Suprapubic skin (tissue), 4 donors: Measurements from ENCODE around the gene KRT6A. TPM values are rescaled to one million over a fixed set of nuclear protein-coding genes. Genes with fewer than 3 reads are reported as not detected.

ENCODE experiments used
- DNase-seq, 2 donors: peaks; one replicate each; pipeline ENCODE4 v3.0.0-alpha.2; 2019; ENCODE audit warnings: low spot score in 2 of 2
- H3K27ac ChIP-seq: fragments of 200-600 bp; sonication (generic); one replicate; pipeline ENCODE4 v1.5.1; 2019
- H3K27me3 ChIP-seq: fragments of 200-600 bp; sonication (generic); one replicate; pipeline ENCODE4 v1.5.1; 2019
- H3K36me3 ChIP-seq: fragments of 200-600 bp; sonication (generic); one replicate; pipeline ENCODE4 v1.5.1; 2019
- H3K4me1 ChIP-seq: fragments of 200-600 bp; sonication (generic); one replicate; pipeline ENCODE4 v1.5.1; 2019
- H3K4me3 ChIP-seq: fragments of 200-600 bp; sonication (generic); one replicate; pipeline ENCODE4 v1.5.1; 2019; ENCODE audit warnings: mild to moderate bottlenecking
- H3K9me3 ChIP-seq: fragments of 200-600 bp; sonication (generic); one replicate; pipeline ENCODE4 v1.5.1; 2019
- CTCF ChIP-seq, 2 donors: fragments of 200-600 bp in 1 of 2; fragments of 450-650 bp in 1 of 2; sonication (generic) in 1 of 2; IDR thresholded peaks; one replicate each; pipeline ENCODE4 v1.5.1; 2016 to 2019; ENCODE audit warnings: antibody characterized with exemption in 2 of 2, mild to moderate bottlenecking in 1 of 2, moderate library complexity in 1 of 2
- EP300 ChIP-seq: sonication (generic); formaldehyde crosslinking; IDR thresholded peaks from one replicate; pipeline ENCODE4 v1.6.1; 2017; ENCODE audit warnings: antibody characterized with exemption
- POLR2A ChIP-seq, 2 donors: fragments of 450-650 bp; IDR thresholded peaks; one replicate each; pipeline ENCODE4 v1.6.1; 2017; ENCODE audit warnings: antibody characterized with exemption in 2 of 2, mild to moderate bottlenecking in 2 of 2, moderate library complexity in 2 of 2
- POLR2AphosphoS5 ChIP-seq, 3 donors: sonication (generic); formaldehyde crosslinking; IDR thresholded peaks; one replicate each; pipeline ENCODE4 v1.6.1; 2017; ENCODE audit warnings: antibody characterized with exemption in 3 of 3
- WGBS: methylation state at CpG from one replicate; pipeline ENCODE4 v1.1.5; 2018; 5-methylcytosine and 5-hydroxymethylcytosine counted together
- total RNA-seq, 4 donors: library from RNA; depleted of rRNA; stranded (reverse); fragments of >200 nt; gene quantifications; one replicate each; pipeline ENCODE4 v1.1.0, GENCODE V29; 2016

Gene KRT6A
- total RNA-seq, 4 donors from 2014 or later = 57.7 to 1,258 (median 594) TPM

GRCh38 chr12:52525661-52526499 lies 32.8 kb upstream of the KRT6A start:
- Histone ChIP-seq H3K4me1 (peaks cover 53% of the 10 kb centered on the region), H3K9me3 (no peaks in the 10 kb centered on the region), H3K27me3 (no peaks in the 10 kb centered on the region), H3K36me3 (no peaks in the 10 kb centered on the region), H3K4me3 (no peak overlapping the region), H3K27ac (peak overlapping the region; percentile 94)
- WGBS = 76% methylated on average over 9 of the region's 13 CpGs
- TF ChIP-seq POLR2A (IDR thresholded peaks at IDR 0.05) = no peak
- TF ChIP-seq POLR2AphosphoS5 (IDR thresholded peaks at IDR 0.05) = no peak
- no peak for TF ChIP-seq EP300
- no peak for TF ChIP-seq CTCF (IDR thresholded peaks at IDR 0.05)
- DNase-seq = peak; percentile 48 to 52

- Histone ChIP-seq H3K27ac (peak overlapping the region; percentile 94), H3K4me1 (peaks cover 60% of the 10 kb centered on the region), H3K27me3 (peaks cover 6% of the 10 kb centered on the region), H3K36me3 (no peaks in the 10 kb centered on the region), H3K4me3 (no peak overlapping the region), H3K9me3 (no peaks in the 10 kb centered on the region)
- DNase-seq = peak; percentile 27 to 32
- WGBS = 33% methylated on average over 5 of the region's 5 CpGs
- TF ChIP-seq POLR2AphosphoS5 (IDR thresholded peaks at IDR 0.05) (no peak), EP300 (no peak), POLR2A (IDR thresholded peaks at IDR 0.05) (no peak), CTCF (IDR thresholded peaks at IDR 0.05) (no peak)
Observed at GRCh38 chr12:52524898-52525591, 32.0 kb upstream of the KRT6A start.

GRCh38 chr12:52524241-52524897 lies 31.3 kb upstream of the KRT6A start:
- H3K4me3 ChIP-seq = no peak overlapping the region
- H3K4me1 ChIP-seq = peaks cover 60% of the 10 kb centered on the region
- no peaks in the 10 kb centered on the region for H3K36me3 ChIP-seq
- WGBS = 35% methylated on average over 6 of the region's 6 CpGs
- TF ChIP-seq CTCF (IDR thresholded peaks at IDR 0.05) = no peak
- TF ChIP-seq EP300 = no peak
- TF ChIP-seq POLR2AphosphoS5 (IDR thresholded peaks at IDR 0.05) = no peak
- no peak for TF ChIP-seq POLR2A (IDR thresholded peaks at IDR 0.05)
- H3K27me3 ChIP-seq = peaks cover 10% of the 10 kb centered on the region
- peak in 1 of 2 donors; percentile 57 for DNase-seq
- no peaks in the 10 kb centered on the region for H3K9me3 ChIP-seq
- H3K27ac ChIP-seq = peak overlapping the region; percentile 94

GRCh38 chr12:52523824-52524223 lies 30.8 kb upstream of the KRT6A start:
- WGBS = 64% methylated on average over 4 of the region's 4 CpGs
- no peak for TF ChIP-seq CTCF (IDR thresholded peaks at IDR 0.05)
- no peak for TF ChIP-seq POLR2A (IDR thresholded peaks at IDR 0.05)
- TF ChIP-seq POLR2AphosphoS5 (IDR thresholded peaks at IDR 0.05) = no peak
- no peak for TF ChIP-seq EP300

More at GRCh38 chr12:52523824-52524223, 30.8 kb upstream of the KRT6A start:
- DNase-seq = peak; percentile 54 to 70
- Histone ChIP-seq H3K36me3 (peaks cover 3% of the 10 kb centered on the region), H3K27ac (peak overlapping the region; percentile 94), H3K9me3 (no peaks in the 10 kb centered on the region), H3K4me3 (no peak overlapping the region), H3K27me3 (peaks cover 10% of the 10 kb centered on the region), H3K4me1 (peaks cover 60% of the 10 kb centered on the region)
